K562 (cell line): Measurements from ENCODE around the gene AQP9. TPM values are rescaled to one million over a fixed set of nuclear protein-coding genes. Genes with fewer than 3 reads are reported as not detected.

Experiments used
- C11orf30 ChIP-seq: fragments of 450-650 bp; IDR thresholded peaks from 2 replicates; pipeline ENCODE4 v1.6.1; 2016; ENCODE audit warnings: low read depth, mild to moderate bottlenecking
- CBX2 ChIP-seq: fragments of 200-600 bp; sonication (generic); IDR thresholded peaks from one replicate; pipeline ENCODE4 v1.6.1; 2012; ENCODE audit warnings: mild to moderate bottlenecking, low read length, inconsistent platforms; ENCODE audit not compliant: insufficient read depth, poor library complexity, severe bottlenecking
- CHD4 ChIP-seq: fragments of 200-600 bp; sonication (generic); IDR thresholded peaks from 3 replicates; pipeline ENCODE4 v1.6.1; 2012; ENCODE audit warnings: low read depth, mild to moderate bottlenecking, mixed read lengths, low read length, inconsistent platforms; ENCODE audit not compliant: insufficient read depth, insufficient replicate concordance, poor library complexity, severe bottlenecking
- DPF2 ChIP-seq: fragments of 450-650 bp; IDR thresholded peaks from 2 replicates; pipeline ENCODE4 v1.6.1; 2016
- GATA2 ChIP-seq: sonication (generic); formaldehyde crosslinking; IDR thresholded peaks from 2 replicates; pipeline ENCODE4 v1.4.0; 2020; ENCODE audit warnings: mild to moderate bottlenecking, missing genetic modification reagents
- HMG20B ChIP-seq: fragments of 250-450 bp; sonication (Bioruptor Pico); IDR thresholded peaks from 2 replicates; pipeline ENCODE4 v1.5.0; 2021; ENCODE audit warnings: mild to moderate bottlenecking
- KAT7 ChIP-seq: sonication (generic); formaldehyde crosslinking; IDR thresholded peaks from 2 replicates; pipeline ENCODE4 v1.8.0; 2022; ENCODE audit warnings: missing genetic modification reagents, mild to moderate bottlenecking, borderline replicate concordance
- KDM1A ChIP-seq, 2 experiments: fragments of 450-650 bp; IDR thresholded peaks; 2 replicates each; pipeline ENCODE4 v1.6.1; 2016; ENCODE audit warnings: mild to moderate bottlenecking in 2 of 2
- MLX ChIP-seq, 2 experiments: fragments of 450-650 bp in 1 of 2; sonication (generic) in 1 of 2; formaldehyde crosslinking; conservative IDR thresholded peaks; 2 replicates each; pipeline versions ENCODE4 v1.4.0 to v1.8.1; 2020 to 2022; ENCODE audit warnings: mild to moderate bottlenecking in 1 of 2, missing genetic modification reagents in 1 of 2
- NCOA4 ChIP-seq: fragments of 450-650 bp; IDR thresholded peaks from 2 replicates; pipeline ENCODE4 v1.6.1; 2018; ENCODE audit warnings: mild to moderate bottlenecking; ENCODE audit not compliant: partially characterized antibody
- POU5F1 ChIP-seq: fragments of 150-350 bp; IDR thresholded peaks from 2 replicates; pipeline ENCODE4 v1.6.1; 2014; ENCODE audit warnings: borderline replicate concordance, low read length, low read depth, mild to moderate bottlenecking; ENCODE audit not compliant: partially characterized antibody
- SOX6 ChIP-seq: fragments of 450-650 bp; IDR thresholded peaks from 2 replicates; pipeline ENCODE4 v1.6.1; 2014; ENCODE audit warnings: mild to moderate bottlenecking
- SRSF9 ChIP-seq: fragments of 200-400 bp; formaldehyde crosslinking; IDR thresholded peaks from 2 replicates; pipeline ENCODE4 v1.6.1; 2017; ENCODE audit warnings: low read depth, low read length, borderline replicate concordance
- TSC22D4 ChIP-seq: fragments of 450-650 bp; IDR thresholded peaks from 2 replicates; pipeline ENCODE4 v1.6.1; 2016; ENCODE audit warnings: missing genetic modification characterization, missing biosample characterization, control low read depth
- ZNF407 ChIP-seq: fragments of 450-650 bp; IDR thresholded peaks from 2 replicates; pipeline ENCODE4 v1.6.1; 2016; ENCODE audit warnings: low read depth
- ZNF57 ChIP-seq: fragments of 450-650 bp; formaldehyde crosslinking; IDR thresholded peaks from 2 replicates; pipeline ENCODE4 v1.4.0; 2020; ENCODE audit warnings: mild to moderate bottlenecking, moderate library complexity
- ZNF79 ChIP-seq: fragments of 250-450 bp; sonication (Bioruptor Pico); IDR thresholded peaks from 2 replicates; pipeline ENCODE4 v1.4.0; 2020; ENCODE audit warnings: low read depth, mild to moderate bottlenecking, moderate library complexity
- polyA plus RNA-seq, 8 experiments: library from polyadenylated mRNA; depleted of rRNA in 4 of 8; stranded (reverse) in 5 of 8; unstranded in 3 of 8; fragments of >200 nt; fragmentation: Nextera tagmentation in 2 of 8; fragmentation: Illumina TruSeq in 1 of 8; extraction: Ambion mirVana in 2 of 8; extraction: Trizol in 1 of 8; gene quantifications; 2 replicates each; pipeline versions ENCODE4 v1.2.1 to v1.2.3, GENCODE V29; 2011 to 2014; ENCODE audit warnings: inconsistent platforms in 1 of 8, missing spikeins in 1 of 8
- total RNA-seq, 7 experiments: library from RNA; depleted of rRNA in 6 of 7; stranded (reverse); fragments of >200 nt in 6 of 7; fragmentation: Illumina TruSeq in 2 of 7; extraction: Trizol in 2 of 7; gene quantifications; 2 replicates each; pipeline versions ENCODE4 v1.2.1 to v1.2.3, GENCODE V29; 2011 to 2021; ENCODE audit warnings: low replicate concordance in 1 of 7
- TF ChIP-seq, protein P1 (sequence below): fragments of 250-450 bp; sonication (Bioruptor Pico); IDR thresholded peaks from 2 replicates; pipeline ENCODE4 v1.5.0; 2021; ENCODE audit warnings: mild to moderate bottlenecking, borderline replicate concordance

The AQP9 gene
- total and polyA plus RNA-seq, 9 of the 15 experiments (the other 6 are each of a cell fraction or from before 2014, with no cell fraction given): 0.04 to 0.33 (median 0.07) TPM; not detected in 4

DNA sequence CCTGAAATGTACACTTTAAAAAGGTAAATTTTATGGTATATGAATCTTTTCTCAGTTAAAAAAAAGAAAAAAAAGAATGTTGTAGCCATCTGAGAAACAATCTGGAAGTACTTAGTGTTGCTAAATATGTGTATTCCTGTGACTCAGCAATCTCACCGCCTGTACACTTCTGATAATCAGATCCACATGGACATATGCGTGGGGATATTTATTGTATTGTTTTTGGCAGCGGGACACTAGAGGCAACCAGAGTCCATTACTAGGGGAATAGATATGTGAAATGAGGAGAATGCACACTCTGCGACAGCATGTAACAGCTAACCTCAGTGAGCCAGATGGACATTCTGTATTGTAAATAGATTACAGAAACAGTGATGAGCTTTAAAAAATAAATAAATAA, 65.4 kb downstream of the AQP9 start (continued):
- TF ChIP-seq ZNF407 (no peak), DPF2 (peak; percentile 91), POU5F1 (no peak), SRSF9 (no peak), ZNF57 (CRISPR knock-in tag) (no peak), SOX6 (peak; percentile 95), NCOA4 (no peak), ZNF79 (CRISPR knock-in tag) (no peak), HMG20B (CRISPR knock-in tag) (no peak), CBX2 (no peak), C11orf30 (peak; percentile 94), MLX (CRISPR knock-in tag; conservative IDR thresholded peaks at IDR 0.05) (no peak), KAT7 (CRISPR knock-in tag) (no peak), KDM1A (IDR thresholded peaks at IDR 0.05) (peak; percentile 97 to 98), CHD4 (no peak), GATA2 (peak; percentile 71), TSC22D4 (tag) (no peak)
- TF ChIP-seq, protein P1, sequence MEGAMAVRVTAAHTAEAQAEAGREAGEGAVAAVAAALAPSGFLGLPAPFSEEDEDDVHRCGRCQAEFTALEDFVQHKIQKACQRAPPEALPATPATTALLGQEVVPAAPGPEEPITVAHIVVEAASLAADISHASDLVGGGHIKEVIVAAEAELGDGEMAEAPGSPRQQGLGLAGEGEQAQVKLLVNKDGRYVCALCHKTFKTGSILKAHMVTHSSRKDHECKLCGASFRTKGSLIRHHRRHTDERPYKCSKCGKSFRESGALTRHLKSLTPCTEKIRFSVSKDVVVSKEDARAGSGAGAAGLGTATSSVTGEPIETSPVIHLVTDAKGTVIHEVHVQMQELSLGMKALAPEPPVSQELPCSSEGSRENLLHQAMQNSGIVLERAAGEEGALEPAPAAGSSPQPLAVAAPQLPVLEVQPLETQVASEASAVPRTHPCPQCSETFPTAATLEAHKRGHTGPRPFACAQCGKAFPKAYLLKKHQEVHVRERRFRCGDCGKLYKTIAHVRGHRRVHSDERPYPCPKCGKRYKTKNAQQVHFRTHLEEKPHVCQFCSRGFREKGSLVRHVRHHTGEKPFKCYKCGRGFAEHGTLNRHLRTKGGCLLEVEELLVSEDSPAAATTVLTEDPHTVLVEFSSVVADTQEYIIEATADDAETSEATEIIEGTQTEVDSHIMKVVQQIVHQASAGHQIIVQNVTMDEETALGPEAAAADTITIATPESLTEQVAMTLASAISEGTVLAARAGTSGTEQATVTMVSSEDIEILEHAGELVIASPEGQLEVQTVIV (CRISPR knock-in tag): no peak
